C4-2B (cell line): ENCODE data around the gene OR8G1.

Experiments used
- ZFX ChIP-seq: fragments of 450-650 bp; IDR thresholded peaks from 2 replicates; pipeline ENCODE4 v1.6.1; 2017
- TF ChIP-seq, protein P1 (sequence below): fragments of 450-650 bp; conservative IDR thresholded peaks from 2 replicates; pipeline ENCODE4 v1.5.1; 2017; ENCODE audit warnings: mild to moderate bottlenecking

DNA sequence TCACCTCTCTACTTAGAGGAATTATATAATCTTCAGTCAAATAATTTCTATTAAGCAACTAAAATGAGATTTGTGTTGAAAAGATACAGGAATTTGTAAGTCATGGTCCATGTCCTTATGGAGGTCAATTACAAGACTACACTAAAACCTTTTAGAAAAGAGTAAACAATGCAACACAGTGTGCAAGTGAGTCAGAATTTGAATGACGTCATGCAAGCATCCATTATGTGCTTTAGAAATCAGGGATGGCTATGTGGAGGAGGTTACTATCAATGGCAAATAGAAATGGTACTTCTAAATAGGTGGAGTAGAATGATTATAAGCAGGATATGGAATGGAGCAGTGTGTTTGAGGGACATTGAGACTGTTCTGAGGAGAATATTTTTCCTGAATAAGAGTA, 41.2 kb upstream of the OR8G1 start:
- TF ChIP-seq, protein P1, sequence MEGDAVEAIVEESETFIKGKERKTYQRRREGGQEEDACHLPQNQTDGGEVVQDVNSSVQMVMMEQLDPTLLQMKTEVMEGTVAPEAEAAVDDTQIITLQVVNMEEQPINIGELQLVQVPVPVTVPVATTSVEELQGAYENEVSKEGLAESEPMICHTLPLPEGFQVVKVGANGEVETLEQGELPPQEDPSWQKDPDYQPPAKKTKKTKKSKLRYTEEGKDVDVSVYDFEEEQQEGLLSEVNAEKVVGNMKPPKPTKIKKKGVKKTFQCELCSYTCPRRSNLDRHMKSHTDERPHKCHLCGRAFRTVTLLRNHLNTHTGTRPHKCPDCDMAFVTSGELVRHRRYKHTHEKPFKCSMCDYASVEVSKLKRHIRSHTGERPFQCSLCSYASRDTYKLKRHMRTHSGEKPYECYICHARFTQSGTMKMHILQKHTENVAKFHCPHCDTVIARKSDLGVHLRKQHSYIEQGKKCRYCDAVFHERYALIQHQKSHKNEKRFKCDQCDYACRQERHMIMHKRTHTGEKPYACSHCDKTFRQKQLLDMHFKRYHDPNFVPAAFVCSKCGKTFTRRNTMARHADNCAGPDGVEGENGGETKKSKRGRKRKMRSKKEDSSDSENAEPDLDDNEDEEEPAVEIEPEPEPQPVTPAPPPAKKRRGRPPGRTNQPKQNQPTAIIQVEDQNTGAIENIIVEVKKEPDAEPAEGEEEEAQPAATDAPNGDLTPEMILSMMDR, result no peak
- TF ChIP-seq ZFX, result no peak
